Lower lobe of right lung (tissue), 2 donors: ENCODE data around the gene KCNK13. TPM values are rescaled to one million over a fixed set of nuclear protein-coding genes. Genes with fewer than 3 reads are reported as not detected.
"Not testable (repeated sequence)": the region's sequence is repeated elsewhere in the genome, so short reads cannot be mapped to it uniquely, and the experiment has no call there.

Experiments
- ATAC-seq, 2 donors: fragments of 200-7000 bp; cut with Tn5 transposase; one replicate each; pipeline ENCODE4 v1.9.1; 2020 to 2022; ENCODE audit warnings: mild to moderate bottlenecking in 2 of 2, moderate library complexity in 2 of 2
- DNase-seq: peaks from one replicate; pipeline ENCODE4 v3.0.0-alpha.2; 2020
- H3K27ac ChIP-seq: fragments of 200-600 bp; one replicate; pipeline ENCODE4 v1.8.0; 2022
- H3K27me3 ChIP-seq: fragments of 200-600 bp; one replicate; pipeline ENCODE4 v1.8.0; 2022; ENCODE audit warnings: low read depth
- H3K36me3 ChIP-seq: fragments of 200-600 bp; one replicate; pipeline ENCODE4 v1.8.0; 2022; ENCODE audit warnings: mild to moderate bottlenecking
- H3K4me1 ChIP-seq: fragments of 200-600 bp; one replicate; pipeline ENCODE4 v1.8.0; 2022
- H3K4me3 ChIP-seq: fragments of 200-600 bp; one replicate; pipeline ENCODE4 v1.8.0; 2022; ENCODE audit warnings: mild to moderate bottlenecking
- H3K9me3 ChIP-seq: fragments of 200-600 bp; one replicate; pipeline ENCODE4 v1.8.0; 2022
- intact Hi-C: fragments of 100-400 bp; cut with DNase I; formaldehyde crosslinking; loops from one replicate; pipeline ENCODE4 v1.11.0; 2022
- long read RNA-seq: library from polyadenylated mRNA; unstranded; transcript quantifications from one replicate; pipeline ENCODE4 v2.0.0, GENCODE V29; 2021
- total RNA-seq: library from RNA; stranded (reverse); fragmentation: NEBNext Ultra II Directional; extraction: Animal tissue kit (Norgen Biotek cat#: 25700); gene quantifications from one replicate; pipeline ENCODE4 v1.2.1, GENCODE V29; 2021
- TF ChIP-seq, protein P1 (sequence below): fragments of 200-600 bp; IDR thresholded peaks from one replicate; pipeline ENCODE4 v1.8.0; 2022; ENCODE audit warnings: antibody characterized with exemption, mild to moderate bottlenecking
- donor health status: DM: no; HTN: yes; CAD: no; lungs with severe emphysema.

KCNK13 gene
- total RNA-seq: 1.2 TPM
- long read RNA-seq, partial matches to known transcripts: 0 of 5 reads
- long read RNA-seq, other reads (novel, unspliced or antisense): 1 of 5 reads

DNA sequence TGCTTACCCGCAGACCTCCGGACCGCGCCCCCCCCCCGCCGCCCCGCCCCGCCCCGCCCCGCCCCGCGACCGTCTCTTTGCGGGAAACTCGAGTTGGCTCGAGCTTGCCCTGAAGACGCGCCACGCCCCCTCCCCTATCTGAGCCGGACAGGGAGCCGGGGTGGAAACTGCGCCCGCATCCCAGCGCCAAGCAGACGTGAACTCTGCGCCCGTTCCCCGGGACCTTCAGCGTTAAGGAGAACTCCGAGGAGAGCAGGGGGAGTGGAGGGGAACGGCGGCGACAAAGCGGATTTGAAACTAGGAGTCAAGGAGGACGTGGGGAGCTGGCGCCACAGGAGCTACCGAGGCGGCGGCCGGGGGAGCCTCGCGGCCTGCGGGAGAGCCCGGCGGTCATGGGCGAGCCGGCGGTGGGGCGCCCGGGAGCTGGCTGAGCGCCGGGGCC lies at the start of gene KCNK13:
Gene KCNK13, plus strand, starts transcription at position 310 of the 442 bp plus-strand sequence. CDS start 212 bp downstream, outside the sequence.
- peak; percentile 49 to 54 for ATAC-seq
- Histone ChIP-seq H3K27ac (no peak within 1 kb of the TSS), H3K36me3 (no peaks in the 10 kb centered on the region), H3K4me3 (peak within 1 kb of the TSS; percentile 51), H3K9me3 (no peaks in the 10 kb centered on the region), H3K4me1 (peaks cover 33% of the 10 kb centered on the region), H3K27me3 (peaks cover 64% of the 10 kb centered on the region)
- peak; percentile 58 for DNase-seq
- TF ChIP-seq, protein P1, sequence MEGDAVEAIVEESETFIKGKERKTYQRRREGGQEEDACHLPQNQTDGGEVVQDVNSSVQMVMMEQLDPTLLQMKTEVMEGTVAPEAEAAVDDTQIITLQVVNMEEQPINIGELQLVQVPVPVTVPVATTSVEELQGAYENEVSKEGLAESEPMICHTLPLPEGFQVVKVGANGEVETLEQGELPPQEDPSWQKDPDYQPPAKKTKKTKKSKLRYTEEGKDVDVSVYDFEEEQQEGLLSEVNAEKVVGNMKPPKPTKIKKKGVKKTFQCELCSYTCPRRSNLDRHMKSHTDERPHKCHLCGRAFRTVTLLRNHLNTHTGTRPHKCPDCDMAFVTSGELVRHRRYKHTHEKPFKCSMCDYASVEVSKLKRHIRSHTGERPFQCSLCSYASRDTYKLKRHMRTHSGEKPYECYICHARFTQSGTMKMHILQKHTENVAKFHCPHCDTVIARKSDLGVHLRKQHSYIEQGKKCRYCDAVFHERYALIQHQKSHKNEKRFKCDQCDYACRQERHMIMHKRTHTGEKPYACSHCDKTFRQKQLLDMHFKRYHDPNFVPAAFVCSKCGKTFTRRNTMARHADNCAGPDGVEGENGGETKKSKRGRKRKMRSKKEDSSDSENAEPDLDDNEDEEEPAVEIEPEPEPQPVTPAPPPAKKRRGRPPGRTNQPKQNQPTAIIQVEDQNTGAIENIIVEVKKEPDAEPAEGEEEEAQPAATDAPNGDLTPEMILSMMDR: no peak
- intact Hi-C loops: no loop called here

DNA sequence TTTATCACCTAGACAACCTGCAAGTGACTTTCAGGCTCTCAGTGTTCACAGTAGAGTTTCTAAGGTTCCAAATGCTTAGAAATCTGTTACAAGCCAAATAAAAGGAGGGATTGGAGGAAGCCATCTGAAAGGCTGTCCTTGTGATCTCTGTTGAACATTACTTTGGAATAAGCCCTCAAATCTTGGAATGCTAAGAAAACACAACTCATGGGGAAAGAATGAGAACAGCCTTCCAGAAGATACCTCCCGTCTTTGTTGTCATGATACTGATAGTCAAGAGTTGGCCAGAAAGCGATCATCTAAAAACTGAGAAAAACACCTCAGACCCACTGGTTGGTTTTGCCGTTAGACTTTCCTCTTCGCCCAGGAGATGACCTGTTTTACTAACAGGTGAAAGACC lies 44.4 kb upstream of the KCNK13 start:
- ATAC-seq: no peak
- Histone ChIP-seq H3K9me3 (no peaks in the 10 kb centered on the region), H3K27me3 (no peaks in the 10 kb centered on the region), H3K36me3 (peaks cover 26% of the 10 kb centered on the region), H3K4me3 (no peak overlapping the region), H3K27ac (no peak overlapping the region), H3K4me1 (no peaks in the 10 kb centered on the region)
- TF ChIP-seq, protein P1: no peak
- no peak for DNase-seq
- intact Hi-C loops: no loop called here

DNA sequence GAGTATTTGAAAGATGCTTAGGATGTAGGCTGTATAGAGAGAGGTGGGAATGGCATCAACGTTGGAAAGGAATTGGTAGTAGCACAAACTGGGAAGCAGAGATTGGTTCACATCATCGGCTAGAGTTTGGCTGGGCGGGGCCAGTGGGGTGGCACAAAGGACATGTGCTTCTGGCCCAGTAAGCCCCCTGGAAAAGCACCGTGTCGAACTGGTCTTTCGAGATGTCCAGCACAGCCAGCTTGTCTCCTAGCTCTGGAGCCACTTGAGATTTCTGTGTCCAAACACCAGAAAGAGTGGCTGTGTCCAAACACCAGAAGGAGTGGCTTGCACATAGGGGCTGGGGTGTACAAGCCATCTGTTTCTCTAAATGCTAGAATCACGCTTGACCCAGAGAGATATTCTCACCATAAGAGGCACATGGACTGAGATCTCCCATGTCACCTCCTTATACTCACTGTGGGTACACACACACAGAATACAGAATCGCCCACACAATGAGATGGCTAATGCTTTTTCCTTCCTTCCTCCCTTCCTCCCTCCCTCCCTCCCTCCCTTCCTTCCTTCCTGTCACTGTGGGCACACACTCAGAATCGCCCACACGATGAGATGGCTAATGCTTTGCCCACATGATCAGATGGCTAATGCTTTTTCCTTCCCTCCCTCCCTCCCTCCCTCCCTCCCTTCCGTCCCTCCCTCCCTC lies 41.8 kb upstream of the KCNK13 start:
- Histone ChIP-seq H3K36me3 (peaks cover 43% of the 10 kb centered on the region), H3K9me3 (no peaks in the 10 kb centered on the region), H3K4me1 (no peaks in the 10 kb centered on the region), H3K27me3 (no peaks in the 10 kb centered on the region), H3K4me3 (no peak overlapping the region), H3K27ac (no peak overlapping the region)
- intact Hi-C loops: no loop called here
- TF ChIP-seq, protein P1: no peak
- ATAC-seq (no peak), DNase-seq (no peak)

DNA sequence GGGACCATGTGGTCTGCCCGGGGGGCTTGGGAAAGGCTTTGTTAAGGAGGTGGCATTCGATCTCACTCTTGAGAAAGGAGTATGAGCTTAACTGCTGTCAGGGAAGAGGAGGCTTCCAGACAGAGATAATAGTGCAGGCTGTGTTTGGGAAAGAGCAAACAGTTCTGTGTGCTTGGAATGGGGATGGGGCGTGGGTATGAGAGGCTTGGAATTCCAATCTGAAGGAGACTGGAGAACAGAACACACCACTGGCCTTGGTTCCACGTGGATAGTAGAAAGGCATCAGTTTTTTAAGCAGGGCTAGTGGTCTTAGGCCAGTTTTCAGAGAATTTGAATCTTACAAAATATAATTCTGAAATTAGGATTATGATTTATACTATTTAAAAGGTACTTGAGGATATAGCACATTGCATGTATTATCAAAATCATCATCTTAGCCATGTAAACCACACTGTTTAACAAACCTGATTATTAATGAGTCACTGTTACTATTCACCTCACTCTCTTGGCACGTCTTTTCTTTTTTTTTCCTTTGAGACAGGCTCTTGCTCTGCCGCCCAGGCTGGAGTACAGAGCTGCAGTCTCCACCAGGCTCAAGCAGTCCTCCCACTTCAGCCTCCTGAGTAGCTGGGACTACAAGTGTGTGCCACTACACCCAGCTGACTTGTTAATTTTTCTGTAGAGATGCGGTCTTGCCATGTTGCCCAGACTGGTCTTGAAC lies 38.5 kb upstream of the KCNK13 start:
- no peak overlapping the region for H3K4me3 ChIP-seq
- intact Hi-C loops: no loop called here
- peaks cover 41% of the 10 kb centered on the region for H3K36me3 ChIP-seq

DNA sequence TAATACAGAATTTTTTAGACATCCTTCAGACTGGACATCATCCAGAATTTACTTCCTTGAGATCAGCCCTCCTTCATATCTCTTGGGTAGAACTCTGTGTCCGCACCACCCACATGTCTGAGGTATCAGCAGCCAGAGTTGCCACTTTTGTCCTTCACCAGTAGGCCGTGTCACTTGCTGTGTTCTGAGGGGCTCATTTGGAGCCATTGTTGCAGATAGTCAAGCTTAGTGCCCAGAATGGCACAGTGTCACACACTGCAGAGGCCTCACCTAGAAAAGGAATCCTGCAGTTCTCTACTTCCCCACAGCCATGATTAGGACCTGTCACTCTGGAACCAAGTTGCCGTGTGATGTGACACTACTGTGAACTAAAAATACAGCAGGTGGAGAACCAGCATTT lies 36.9 kb upstream of the KCNK13 start:
- intact Hi-C loops: no loop called here
- no peaks in the 10 kb centered on the region for H3K4me1 ChIP-seq
- H3K27ac ChIP-seq: no peak overlapping the region
- DNase-seq (no peak), ATAC-seq (no peak)
- TF ChIP-seq, protein P1: no peak
- no peak overlapping the region for H3K4me3 ChIP-seq
- H3K9me3 ChIP-seq: no peaks in the 10 kb centered on the region
- peaks cover 34% of the 10 kb centered on the region for H3K36me3 ChIP-seq
- no peaks in the 10 kb centered on the region for H3K27me3 ChIP-seq

More for the DNA sequence above, 38.5 kb upstream of the KCNK13 start:
- Histone ChIP-seq H3K27me3 (no peaks in the 10 kb centered on the region), H3K9me3 (no peaks in the 10 kb centered on the region), H3K4me1 (no peaks in the 10 kb centered on the region), H3K27ac (no peak overlapping the region)
- ATAC-seq (no peak), DNase-seq (no peak)
- TF ChIP-seq, protein P1: no peak

DNA sequence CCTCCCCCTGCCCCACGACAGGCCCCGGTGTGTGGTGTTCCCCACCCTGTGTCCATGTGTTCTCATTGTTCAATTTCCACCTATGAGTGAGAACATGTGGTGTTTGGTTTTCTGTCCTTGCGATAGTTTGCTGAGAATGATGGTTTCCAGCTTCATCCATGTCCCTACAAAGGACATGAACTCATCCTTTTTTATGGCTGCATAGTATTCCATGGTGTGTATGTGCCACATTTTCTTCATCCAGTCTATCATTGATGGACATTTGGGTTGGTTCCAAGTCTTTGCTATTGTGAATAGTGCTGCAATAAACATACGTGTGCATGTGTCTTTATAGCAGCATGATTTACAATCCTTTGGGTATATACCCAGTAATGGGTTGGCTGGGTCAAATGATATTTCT lies 35.2 kb upstream of the KCNK13 start:
- ATAC-seq, H3K4me1 ChIP-seq, H3K4me3 ChIP-seq, H3K27me3 ChIP-seq, DNase-seq, H3K9me3 ChIP-seq, intact Hi-C loops, H3K27ac ChIP-seq: not testable (repeated sequence)
- H3K36me3 ChIP-seq: peaks cover 27% of the 10 kb centered on the region
